Activated T-cell treated with anti-CD3 and anti-CD28 coated beads, Interleukin-2, amount 50 U/mL, for 72 hours (primary cell): ENCODE measurements around the gene SCIN. TPM values are rescaled to one million over a fixed set of nuclear protein-coding genes. Genes with fewer than 3 reads are reported as not detected.
"Not testable (repeated sequence)": the region's sequence is repeated elsewhere in the genome, so short reads cannot be mapped to it uniquely, and the experiment has no call there.

Source experiments
- ATAC-seq, 2 donors: fragments of 150-1000 bp; cut with Tn5 transposase; replicated peaks in 1 of 2; 2 replicates each; pipeline ENCODE4 v1.10.0; 2021; ENCODE audit warnings: moderate library complexity in 2 of 2, mild to moderate bottlenecking in 1 of 2
- DNase-seq, 2 donors: peaks; one replicate each; pipeline ENCODE4 v3.0.0; 2021 to 2022; ENCODE audit warnings: mixed read lengths in 1 of 2
- H3K27ac Mint-ChIP-seq: one replicate; pipeline ENCODE4 v1.8.0; 2022; ENCODE audit warnings: mild to moderate bottlenecking, moderate library complexity, mixed read lengths
- H3K27me3 Mint-ChIP-seq: one replicate; pipeline ENCODE4 v1.8.0; 2022; ENCODE audit warnings: low read depth, mixed read lengths
- H3K36me3 Mint-ChIP-seq, 2 donors: one replicate each; pipeline ENCODE4 v1.8.0; 2022; ENCODE audit warnings: mixed read lengths in 2 of 2, mild to moderate bottlenecking in 1 of 2; ENCODE audit not compliant: insufficient read depth in 2 of 2
- H3K4me1 Mint-ChIP-seq: one replicate; pipeline ENCODE4 v1.8.0; 2022; ENCODE audit warnings: low read depth, mixed read lengths
- H3K4me3 Mint-ChIP-seq, 2 donors: one replicate each; pipeline ENCODE4 v1.8.0; 2022; ENCODE audit warnings: mild to moderate bottlenecking in 2 of 2, mixed read lengths in 2 of 2, moderate library complexity in 2 of 2
- H3K9me3 Mint-ChIP-seq, 2 donors: one replicate each; pipeline ENCODE4 v1.8.0; 2022; ENCODE audit warnings: mixed read lengths in 2 of 2
- total RNA-seq, 2 donors: library from RNA; stranded (reverse); gene quantifications; one replicate each; pipeline ENCODE4 v1.2.3, GENCODE V29; 2022

The SCIN gene
- total RNA-seq, 2 donors from 2014 or later, result 0.10 to 0.14 TPM

DNA sequence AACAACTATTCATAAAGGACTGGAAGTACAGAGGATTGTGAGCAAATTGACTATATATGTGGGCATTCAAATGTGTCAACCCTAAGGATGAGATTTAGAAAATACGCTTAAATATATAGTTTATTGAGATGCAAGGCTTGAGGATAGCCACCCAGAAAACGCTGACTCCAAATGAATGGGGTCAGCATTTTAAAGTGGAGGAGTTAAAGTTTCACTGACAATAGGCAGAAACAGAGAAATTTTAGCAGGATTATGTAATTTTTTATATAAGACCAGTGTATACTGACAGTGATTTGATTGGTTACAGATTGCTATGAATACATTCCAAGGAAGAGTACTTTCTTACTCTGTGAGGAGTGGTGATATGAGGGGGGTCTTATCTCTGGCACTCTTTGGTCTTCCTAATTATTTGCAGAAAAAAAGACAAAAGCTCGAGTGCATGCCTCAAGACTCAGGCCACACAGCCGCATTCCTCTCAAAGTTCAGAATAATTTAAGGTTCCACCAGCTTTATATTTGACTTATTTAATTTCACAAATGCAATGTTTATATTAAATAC is 78.3 kb downstream of the SCIN start:
- Mint-ChIP-seq H3K27me3 (no peaks in the 10 kb centered on the region), H3K4me1 (no peaks in the 10 kb centered on the region), H3K27ac (no peak overlapping the region), H3K36me3 (no peaks in the 10 kb centered on the region), H3K9me3 (no peaks in the 10 kb centered on the region), H3K4me3 (no peak overlapping the region)
- no peak for DNase-seq
- ATAC-seq, result no peak

DNA sequence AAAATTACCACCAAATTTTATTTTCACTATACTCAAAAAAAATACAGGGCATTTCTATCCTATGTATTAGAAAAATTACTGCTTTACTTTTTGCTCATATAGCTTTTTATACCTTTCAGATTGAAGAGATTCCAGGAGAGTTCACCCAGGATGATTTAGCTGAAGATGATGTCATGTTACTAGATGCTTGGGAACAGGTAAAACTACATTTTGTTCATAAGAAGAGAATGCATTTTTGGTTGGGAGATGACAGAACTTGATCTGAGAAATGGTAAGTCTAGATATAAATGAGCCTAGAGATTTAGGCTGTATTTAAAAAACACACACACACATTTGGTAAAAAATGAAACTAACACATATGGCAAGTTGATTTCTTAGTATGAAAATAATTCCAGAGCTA is 78.8 kb downstream of the SCIN start:
- Mint-ChIP-seq H3K27ac (no peak overlapping the region), H3K36me3 (no peaks in the 10 kb centered on the region), H3K4me3 (no peak overlapping the region), H3K4me1 (no peaks in the 10 kb centered on the region), H3K9me3 (no peaks in the 10 kb centered on the region), H3K27me3 (no peaks in the 10 kb centered on the region)
- ATAC-seq, result no peak
- no peak for DNase-seq

DNA sequence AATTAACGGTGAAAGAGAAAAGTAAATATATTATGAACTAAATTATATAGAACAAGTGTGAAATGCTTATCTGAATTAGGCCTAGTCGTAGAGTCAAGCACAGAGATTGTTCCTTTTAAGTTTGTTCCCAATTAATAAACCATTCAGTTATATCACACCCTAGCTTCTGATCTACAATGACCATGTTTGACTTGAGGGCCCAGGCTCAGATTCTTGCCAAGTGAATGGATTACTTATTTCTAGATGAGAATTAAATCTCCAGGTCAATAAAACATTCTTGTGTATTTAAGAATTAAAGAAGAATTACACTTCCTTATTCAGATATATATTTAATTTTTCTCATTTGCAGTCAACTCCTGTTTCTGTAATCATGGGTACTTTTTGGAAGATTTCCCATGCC is 79.6 kb downstream of the SCIN start:
- no peak for ATAC-seq
- H3K27me3 Mint-ChIP-seq, result no peaks in the 10 kb centered on the region
- H3K4me3 Mint-ChIP-seq, result no peak overlapping the region

DNA sequence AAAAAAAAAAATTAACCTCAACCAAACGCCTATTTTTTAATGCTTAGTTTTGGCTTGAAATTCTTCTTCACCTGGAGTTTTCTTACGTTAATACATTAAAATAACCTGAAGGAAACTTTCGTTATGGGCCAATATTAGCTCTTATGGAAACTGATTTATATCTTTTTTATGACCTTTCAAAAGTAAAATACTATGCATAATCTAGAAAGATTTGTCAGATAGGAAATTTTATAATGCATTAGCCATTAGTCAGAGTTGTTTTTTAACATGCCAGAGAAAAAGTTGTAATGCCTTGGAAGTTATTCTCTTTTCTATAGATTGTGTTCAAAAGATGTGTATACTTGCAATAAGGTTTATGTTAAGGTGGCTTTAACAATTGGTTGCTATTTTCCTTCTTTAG is 82.6 kb downstream of the SCIN start:
- Mint-ChIP-seq H3K4me3 (no peak overlapping the region), H3K36me3 (no peaks in the 10 kb centered on the region)
- DNase-seq, result no peak

More for the DNA sequence above, 79.6 kb downstream of the SCIN start:
- Mint-ChIP-seq H3K4me1 (no peaks in the 10 kb centered on the region), H3K27ac (no peak overlapping the region), H3K36me3 (no peaks in the 10 kb centered on the region), H3K9me3 (no peaks in the 10 kb centered on the region)
- DNase-seq, result no peak

DNA sequence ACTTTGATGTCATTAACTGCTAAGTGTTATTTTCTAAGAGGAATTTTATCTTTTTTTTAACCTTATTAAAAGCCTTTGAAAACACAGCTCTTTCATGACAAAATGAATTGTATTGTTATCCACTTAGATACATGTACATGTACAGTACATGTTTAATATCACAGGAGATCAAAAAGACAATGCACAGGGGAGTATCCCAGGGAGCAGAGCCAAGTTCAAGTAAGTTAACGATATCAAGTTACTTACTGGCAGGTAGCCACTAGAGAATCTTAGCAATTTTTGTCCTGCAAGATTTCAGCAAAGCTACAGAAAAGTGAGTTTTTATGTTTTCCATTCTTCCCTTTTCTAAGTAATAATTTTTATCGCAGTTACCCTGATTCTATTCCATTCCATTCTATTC is 83.0 kb downstream of the SCIN start:
- Mint-ChIP-seq H3K4me1 (no peaks in the 10 kb centered on the region), H3K36me3 (no peaks in the 10 kb centered on the region), H3K27me3 (no peaks in the 10 kb centered on the region), H3K9me3 (no peaks in the 10 kb centered on the region), H3K27ac (no peak overlapping the region), H3K4me3 (no peak overlapping the region)
- no peak for ATAC-seq
- no peak for DNase-seq

More for the DNA sequence above, 82.6 kb downstream of the SCIN start:
- no peak overlapping the region for H3K27ac Mint-ChIP-seq
- no peak for ATAC-seq
- H3K27me3 Mint-ChIP-seq, result no peaks in the 10 kb centered on the region
- no peaks in the 10 kb centered on the region for H3K4me1 Mint-ChIP-seq
- no peaks in the 10 kb centered on the region for H3K9me3 Mint-ChIP-seq

DNA sequence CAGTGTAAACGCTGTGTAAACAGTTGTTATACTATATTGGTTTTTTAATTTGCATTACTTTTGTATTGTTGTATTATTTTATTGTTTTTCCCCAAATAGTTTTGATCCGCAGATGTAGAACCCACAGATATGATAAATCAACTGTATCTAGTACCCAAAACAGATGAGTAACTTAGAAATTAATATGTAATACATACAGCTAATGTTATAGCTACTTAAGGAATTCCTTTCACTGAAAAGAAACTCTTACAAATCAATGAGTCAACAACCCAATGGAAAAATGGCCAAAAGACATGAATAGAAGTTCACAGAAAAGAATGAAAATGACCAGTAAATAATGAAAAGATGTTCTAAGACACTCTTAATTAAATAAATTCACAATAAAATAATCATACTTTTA is 84.6 kb downstream of the SCIN start:
- DNase-seq (no peak), ATAC-seq (no peak)
- Mint-ChIP-seq H3K4me1 (no peaks in the 10 kb centered on the region), H3K27ac (no peak overlapping the region), H3K27me3 (no peaks in the 10 kb centered on the region), H3K36me3 (no peaks in the 10 kb centered on the region), H3K4me3 (no peak overlapping the region), H3K9me3 (no peaks in the 10 kb centered on the region)

DNA sequence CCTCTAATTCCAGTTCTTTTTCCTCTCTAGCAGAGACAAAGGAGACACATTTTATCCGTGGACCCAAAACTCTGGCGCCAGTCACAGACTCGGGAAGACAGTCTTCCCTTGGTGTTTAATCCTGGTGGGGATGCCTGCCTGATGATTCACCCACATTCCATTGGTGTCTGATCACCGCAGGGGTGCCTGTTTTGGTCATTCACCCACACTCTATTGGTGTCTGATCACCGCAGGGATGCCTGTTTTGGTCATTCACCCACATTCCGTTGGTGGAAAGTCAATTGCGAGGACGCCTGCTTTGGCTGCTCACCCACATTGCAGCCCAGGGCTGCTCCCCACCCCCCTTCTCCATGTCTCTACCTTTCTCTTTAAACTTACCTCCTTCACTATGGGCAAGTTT is 89.9 kb downstream of the SCIN start:
- H3K4me1 Mint-ChIP-seq, H3K4me3 Mint-ChIP-seq, H3K27ac Mint-ChIP-seq, ATAC-seq, H3K9me3 Mint-ChIP-seq, H3K36me3 Mint-ChIP-seq, H3K27me3 Mint-ChIP-seq, DNase-seq: not testable (repeated sequence)

DNA sequence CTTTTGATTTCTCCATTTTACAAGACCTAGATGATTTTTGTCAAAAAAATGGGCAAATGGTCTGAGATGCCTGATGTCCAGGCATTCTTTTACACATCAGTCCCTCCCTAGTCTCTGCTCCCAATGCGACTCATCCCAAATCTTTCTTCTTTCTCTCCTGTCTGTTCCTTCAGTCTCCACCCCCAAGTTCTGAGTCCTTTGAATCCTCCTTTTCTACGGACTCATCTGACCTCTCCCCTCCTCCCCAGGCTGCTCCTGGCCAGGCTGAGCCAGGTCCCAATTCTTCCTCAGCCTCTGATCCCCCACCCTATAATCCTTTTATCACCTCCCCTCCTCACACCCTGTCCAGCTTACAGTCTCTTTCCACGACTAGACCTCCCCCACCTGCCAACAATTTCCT is 90.5 kb downstream of the SCIN start:
- H3K4me1 Mint-ChIP-seq, H3K27ac Mint-ChIP-seq, H3K4me3 Mint-ChIP-seq, ATAC-seq, H3K27me3 Mint-ChIP-seq, DNase-seq, H3K9me3 Mint-ChIP-seq, H3K36me3 Mint-ChIP-seq: not testable (repeated sequence)

DNA sequence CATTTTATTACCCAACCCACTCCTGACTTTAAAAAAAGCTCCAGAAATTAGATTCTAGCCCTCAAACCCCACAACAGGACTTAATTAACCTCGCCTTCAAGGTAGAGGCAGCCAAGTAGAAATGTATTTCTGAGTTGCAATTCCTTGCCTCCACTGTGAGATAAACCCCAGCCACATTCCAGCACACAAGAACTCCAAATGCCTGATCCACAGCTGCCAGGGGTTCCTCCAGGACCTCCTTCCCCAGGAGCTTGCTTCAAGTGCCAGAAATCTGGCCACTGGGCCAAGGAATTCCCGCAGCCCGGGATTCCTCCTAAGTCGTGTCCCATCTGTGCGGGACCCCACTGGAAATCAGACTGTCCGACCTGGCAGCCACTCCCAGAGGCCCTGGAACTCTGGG is 91.1 kb downstream of the SCIN start:
- H3K27me3 Mint-ChIP-seq, result no peaks in the 10 kb centered on the region
- ATAC-seq, result no peak
- H3K36me3 Mint-ChIP-seq, result no peaks in the 10 kb centered on the region
- H3K9me3 Mint-ChIP-seq, result no peaks in the 10 kb centered on the region
- no peak for DNase-seq
- no peak overlapping the region for H3K4me3 Mint-ChIP-seq
- no peaks in the 10 kb centered on the region for H3K4me1 Mint-ChIP-seq
- no peak overlapping the region for H3K27ac Mint-ChIP-seq

DNA sequence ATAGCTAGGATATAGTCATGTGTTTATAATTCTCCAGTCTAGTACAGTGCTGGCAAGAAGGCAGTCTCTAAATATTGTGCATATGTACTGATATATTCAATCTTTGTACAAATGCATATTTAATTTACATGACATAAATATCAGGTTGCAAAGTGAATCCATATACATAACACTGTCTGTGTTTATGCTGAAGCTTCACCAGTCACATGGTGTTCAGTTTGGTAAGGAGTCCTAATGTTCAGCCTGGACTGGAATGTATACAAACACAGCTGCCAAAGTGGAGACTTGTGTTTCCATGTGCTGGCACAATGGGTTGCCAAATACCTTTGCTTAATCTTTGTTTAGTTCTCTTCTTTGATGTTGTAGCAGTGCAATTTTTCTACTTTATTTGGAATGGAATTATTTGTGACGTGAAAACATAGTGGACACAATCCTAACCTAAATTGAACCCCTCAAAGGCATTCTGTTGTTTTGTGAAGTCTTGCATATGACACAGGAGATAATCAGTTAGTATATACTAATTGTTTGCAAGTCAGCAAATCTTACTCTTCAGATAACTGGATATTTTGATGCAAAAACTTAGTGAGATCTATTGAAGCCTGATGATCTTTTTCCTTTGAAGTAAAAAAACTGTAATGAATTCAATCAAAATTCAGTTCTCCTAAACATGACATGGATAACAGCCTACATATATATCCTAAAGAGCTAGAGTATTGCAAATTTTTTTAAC is 99.6 kb downstream of the SCIN start:
- Mint-ChIP-seq H3K9me3 (no peaks in the 10 kb centered on the region), H3K36me3 (no peaks in the 10 kb centered on the region), H3K4me3 (no peak overlapping the region), H3K4me1 (peaks cover 6% of the 10 kb centered on the region), H3K27me3 (no peaks in the 10 kb centered on the region), H3K27ac (no peak overlapping the region)
- DNase-seq (no peak), ATAC-seq (no peak)

DNA sequence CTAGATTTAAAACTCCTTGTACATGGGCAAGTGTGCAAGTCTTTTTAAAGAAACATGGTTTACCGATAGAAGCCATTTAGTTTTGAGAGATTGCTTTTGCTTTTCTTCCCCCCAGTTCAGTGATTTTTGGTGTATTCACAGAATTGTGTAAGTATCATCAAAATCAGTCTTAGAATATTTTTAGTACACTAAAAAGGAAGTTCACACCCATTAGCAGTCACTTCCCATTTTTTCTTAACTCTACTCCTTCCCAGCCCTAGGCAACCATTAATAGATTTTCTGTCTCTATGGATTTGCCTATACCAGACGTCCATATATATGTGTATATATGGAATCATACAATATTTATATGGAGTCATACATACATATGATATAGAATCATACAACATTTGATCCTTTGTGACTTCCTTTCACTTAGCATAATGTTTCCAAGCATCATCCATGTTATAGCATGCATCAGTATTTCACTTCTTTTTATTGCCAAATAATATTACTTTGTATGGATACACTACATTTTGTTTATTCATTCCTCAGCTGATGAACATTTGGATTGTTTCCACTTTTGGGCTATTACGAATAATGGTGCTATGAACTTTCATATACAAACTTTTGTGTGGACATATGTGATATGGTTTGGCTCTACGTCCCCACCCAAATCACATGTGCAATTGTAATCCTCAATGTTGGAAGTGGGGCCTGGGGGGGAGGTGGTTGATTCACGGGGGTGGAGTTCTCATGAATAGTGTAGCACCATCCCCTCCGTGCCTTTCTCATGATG is 100.4 kb downstream of the SCIN start:
- H3K36me3 Mint-ChIP-seq, result no peaks in the 10 kb centered on the region
- H3K4me1 Mint-ChIP-seq, result peaks cover 10% of the 10 kb centered on the region
- ATAC-seq (no peak), DNase-seq (no peak)
- no peak overlapping the region for H3K4me3 Mint-ChIP-seq
- no peaks in the 10 kb centered on the region for H3K9me3 Mint-ChIP-seq
- no peaks in the 10 kb centered on the region for H3K27me3 Mint-ChIP-seq
- no peak overlapping the region for H3K27ac Mint-ChIP-seq

DNA sequence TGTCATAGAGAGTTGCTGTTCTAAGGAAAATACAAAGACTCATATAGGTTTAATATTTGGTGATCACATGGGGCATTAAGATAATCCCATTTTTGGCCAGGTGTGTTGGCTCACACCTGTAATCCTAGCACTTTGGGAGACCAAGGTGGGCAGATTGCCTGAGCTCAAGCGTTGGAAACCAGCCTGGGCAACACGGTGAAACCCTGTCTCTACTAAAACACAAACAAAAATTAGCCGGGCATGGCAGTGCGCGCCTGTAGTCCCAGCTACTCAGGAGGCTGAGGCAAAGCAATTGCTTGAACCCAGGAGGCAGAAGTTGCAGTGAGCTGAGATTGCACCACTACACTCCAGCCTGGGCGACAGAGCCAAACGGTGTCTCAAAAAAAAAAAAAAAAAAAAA is 102.9 kb downstream of the SCIN start:
- not testable (repeated sequence) for DNase-seq, H3K9me3 Mint-ChIP-seq, H3K36me3 Mint-ChIP-seq, H3K27ac Mint-ChIP-seq, H3K4me1 Mint-ChIP-seq, ATAC-seq, H3K4me3 Mint-ChIP-seq, H3K27me3 Mint-ChIP-seq

DNA sequence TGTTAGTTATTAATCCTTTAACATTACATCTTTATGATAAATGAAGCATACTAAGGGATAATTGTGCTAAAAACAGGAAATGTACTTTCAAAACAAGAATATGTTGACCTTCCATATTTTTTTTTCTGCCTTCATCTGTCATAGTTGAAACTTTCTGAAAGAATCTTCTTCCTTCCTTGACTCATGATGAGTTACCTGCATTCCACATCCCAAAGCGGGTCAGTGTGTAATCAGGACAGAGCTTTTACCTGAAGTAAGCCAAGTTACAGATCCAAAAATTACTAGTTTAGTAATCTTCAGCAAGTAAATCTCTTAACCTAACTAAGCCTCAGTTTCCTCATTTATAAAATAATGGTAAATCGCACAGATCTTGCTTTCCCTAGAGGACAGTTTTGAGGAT is 103.5 kb downstream of the SCIN start:
- Mint-ChIP-seq H3K27me3 (no peaks in the 10 kb centered on the region), H3K36me3 (no peaks in the 10 kb centered on the region), H3K4me3 (no peak overlapping the region), H3K27ac (no peak overlapping the region), H3K9me3 (no peaks in the 10 kb centered on the region), H3K4me1 (peaks cover 10% of the 10 kb centered on the region)
- DNase-seq, result no peak
- ATAC-seq, result no peak
